ENCODE results near the gene SYNE1.

SYNE1 gene

GRCh38 chr6:152233547-152234320, 403.4 kb downstream of the SYNE1 start:
- DNase-seq (ENCODE audit: low spot score): no peak

GRCh38 chr6:152232501-152233151, 404.5 kb downstream of the SYNE1 start:
- peak; percentile 10 for DNase-seq (ENCODE audit: low spot score)

- DNase-seq (ENCODE audit: low spot score): no peak
These were observed 407.8 kb downstream of the SYNE1 start for GRCh38 chr6:152229330-152229729.

DNA sequence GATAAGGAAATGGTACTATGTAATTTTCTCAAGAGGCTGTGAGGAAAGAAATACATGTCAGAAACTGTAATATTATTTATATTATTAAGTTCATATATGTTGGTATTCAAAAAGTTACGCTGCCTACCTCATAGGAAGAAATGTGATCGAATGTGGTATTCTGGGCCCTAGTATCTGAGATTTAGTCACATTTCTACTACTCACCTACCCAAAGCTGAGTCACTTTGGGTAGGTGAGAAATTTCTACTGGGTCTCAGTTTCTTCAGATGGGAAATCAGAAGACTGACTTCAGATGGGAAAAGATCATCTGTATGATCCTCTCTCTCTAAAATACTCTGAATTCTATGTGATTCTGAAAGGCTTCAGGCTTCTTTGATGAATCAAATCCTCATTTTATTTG, 411.0 kb downstream of the SYNE1 start:
- DNase-seq (ENCODE audit: low spot score): no peak

DNA sequence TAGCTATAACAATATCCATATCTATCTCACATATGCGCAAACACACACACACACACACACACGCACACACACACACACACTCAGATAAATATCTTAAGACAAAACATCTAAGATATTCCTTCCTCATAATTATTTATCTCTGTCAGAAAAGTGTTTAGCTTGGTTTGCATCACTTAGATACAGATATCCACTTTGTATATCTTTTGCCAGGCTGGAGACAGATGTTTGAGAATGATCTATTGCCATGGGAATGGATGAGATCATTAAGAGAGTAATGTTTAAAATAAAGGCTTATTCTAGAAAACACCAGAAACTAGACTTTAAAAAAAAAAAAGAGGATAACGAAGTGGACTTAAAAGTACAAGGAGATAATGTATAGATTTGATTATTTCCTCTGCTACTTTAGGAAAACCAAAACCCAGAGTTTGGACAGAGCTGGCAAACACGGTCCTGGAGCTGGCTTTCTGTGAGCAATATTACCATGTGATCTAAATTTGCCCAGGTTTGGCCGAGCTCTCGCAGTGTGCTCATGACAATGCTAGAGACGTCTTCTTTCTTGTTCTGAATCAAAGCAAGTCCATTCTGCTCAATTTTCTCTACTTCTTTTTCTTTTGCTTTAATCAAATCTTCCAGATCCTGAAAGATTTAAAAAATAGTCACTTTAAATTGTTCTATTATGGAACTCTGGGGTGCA, 411.8 kb downstream of the SYNE1 start:
- DNase-seq (ENCODE audit: low spot score): no peak

- peak; percentile 17 for DNase-seq (ENCODE audit: low spot score)
These were observed 413.5 kb downstream of the SYNE1 start for GRCh38 chr6:152223636-152224035.

- DNase-seq (ENCODE audit: low spot score): no peak
These were observed 415.1 kb downstream of the SYNE1 start for GRCh38 chr6:152221806-152222628.

DNA sequence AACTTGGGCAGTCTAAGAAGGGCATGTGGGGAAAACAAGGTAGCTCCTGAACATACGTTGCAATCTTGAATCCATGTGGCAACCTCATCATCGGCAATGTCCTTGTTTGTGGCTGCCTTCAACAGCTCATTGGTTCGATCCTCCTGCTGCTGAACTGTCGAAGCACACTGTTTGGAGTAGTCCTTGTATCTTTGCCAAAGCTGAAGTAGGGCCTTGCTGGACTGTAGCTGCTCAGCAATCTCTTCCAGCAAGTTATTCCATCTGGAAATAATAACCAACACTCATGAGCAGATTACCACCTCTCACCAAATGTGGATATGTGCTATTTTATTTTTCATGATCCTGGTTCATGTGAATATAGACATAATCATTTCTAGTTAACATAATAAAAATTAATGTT, 416.4 kb downstream of the SYNE1 start:
- DNase-seq (ENCODE audit: low spot score): no peak

GRCh38 chr6:152218887-152219286, 418.3 kb downstream of the SYNE1 start:
- DNase-seq (ENCODE audit: low spot score): no peak

GRCh38 chr6:152212437-152212836, 424.7 kb downstream of the SYNE1 start:
- no peak for DNase-seq (ENCODE audit: low spot score)

GRCh38 chr6:152209211-152209610, 428.0 kb downstream of the SYNE1 start:
- DNase-seq (ENCODE audit: low spot score): no peak

DNA sequence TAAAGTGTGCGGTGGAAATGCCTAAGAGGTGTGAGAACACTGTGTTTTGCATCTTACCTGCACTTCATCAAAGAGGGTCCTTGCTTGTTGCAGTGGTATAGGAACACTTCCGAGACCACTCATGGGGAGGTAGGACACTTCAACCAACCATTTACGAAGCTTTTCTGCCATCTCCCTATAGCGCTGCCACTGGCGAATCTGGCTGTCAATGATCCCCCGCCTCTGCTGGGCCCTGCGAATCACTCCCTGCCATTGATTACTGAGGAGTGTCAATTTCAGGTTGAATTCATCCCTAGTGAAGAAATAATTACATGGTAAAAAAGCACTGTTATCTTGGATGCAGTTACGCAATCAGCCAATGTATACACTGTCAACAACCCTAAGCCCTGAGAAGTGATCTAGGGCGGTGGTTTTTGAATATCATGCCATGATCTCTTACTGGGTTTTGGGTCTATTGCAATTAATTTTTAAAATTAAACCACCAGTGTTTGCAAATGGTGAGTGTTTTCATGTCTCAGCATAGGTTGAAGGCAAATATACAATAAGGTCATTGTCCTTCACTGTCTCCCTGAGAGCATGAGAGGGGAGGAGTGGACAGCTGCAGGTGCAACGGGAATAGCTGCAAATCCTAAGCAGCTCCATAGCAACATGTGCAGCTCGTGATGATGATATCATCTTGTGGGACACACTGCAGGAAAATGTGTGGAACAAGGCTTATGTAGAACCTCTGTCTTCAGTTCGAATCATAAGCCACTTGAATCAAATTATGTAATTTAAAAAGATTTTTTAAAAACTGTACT, 429.0 kb downstream of the SYNE1 start:
- DNase-seq (ENCODE audit: low spot score): no peak

- DNase-seq (ENCODE audit: low spot score): peak; percentile 47
These were observed 430.9 kb downstream of the SYNE1 start for GRCh38 chr6:152206072-152206818.

DNA sequence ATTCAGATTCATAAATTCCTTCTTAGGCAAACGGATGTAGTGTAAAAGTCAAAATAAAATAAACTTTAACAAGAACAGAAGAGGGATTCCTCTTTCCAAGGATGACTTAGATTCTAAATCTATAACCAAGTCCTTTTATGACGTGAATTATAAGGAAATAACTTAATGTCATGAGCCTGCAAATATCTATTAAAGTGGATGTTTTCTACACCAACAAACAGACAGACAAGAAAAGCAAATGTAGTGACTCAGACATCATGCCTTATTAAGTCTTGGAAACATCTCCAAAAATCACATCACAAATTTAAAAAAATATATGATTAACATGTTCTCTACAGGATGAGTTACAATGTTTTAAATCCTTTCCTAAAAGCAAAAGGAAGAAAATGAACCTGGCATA, 432.6 kb downstream of the SYNE1 start:
- no peak for DNase-seq (ENCODE audit: low spot score)

DNA sequence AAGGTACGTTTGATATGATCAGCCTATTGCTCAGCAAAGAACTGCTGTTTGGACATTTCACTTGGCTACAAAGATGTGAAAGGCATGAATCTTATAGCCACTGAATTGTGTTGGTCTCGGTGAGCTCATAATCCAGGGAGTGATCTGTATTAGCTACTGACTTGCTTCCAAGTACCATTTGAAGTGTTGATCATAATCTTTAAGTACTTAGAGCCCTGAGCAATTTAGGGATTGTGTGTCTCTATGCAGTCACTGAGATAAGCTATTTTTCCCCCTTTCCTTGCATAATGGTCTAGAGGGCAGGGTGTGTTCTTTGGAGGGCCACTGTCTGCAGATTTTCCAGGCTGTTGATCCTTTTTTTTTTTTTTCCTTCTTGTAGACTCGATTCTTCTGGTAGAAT, 436.0 kb downstream of the SYNE1 start:
- DNase-seq (ENCODE audit: low spot score): no peak

DNA sequence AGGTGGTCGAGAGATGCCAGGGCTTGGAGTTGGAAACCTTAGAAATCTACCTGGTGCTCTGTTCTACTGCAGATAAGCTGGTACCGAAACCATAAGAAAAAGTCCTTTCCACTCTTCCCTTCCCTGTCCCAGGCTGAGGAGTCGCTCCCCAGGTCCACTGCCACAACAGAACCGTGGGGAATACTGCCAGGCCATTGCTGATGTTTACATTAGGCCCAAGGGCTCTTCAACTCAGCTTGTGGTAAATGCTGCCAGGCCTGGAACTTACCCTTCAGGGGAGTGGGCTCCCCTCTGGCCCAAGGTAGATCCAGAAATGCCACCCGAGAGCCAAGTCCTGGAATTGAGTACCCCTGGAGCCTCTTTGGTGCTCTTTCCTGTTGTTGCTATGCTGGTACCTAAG, 441.3 kb downstream of the SYNE1 start:
- DNase-seq (ENCODE audit: low spot score): no peak

DNA sequence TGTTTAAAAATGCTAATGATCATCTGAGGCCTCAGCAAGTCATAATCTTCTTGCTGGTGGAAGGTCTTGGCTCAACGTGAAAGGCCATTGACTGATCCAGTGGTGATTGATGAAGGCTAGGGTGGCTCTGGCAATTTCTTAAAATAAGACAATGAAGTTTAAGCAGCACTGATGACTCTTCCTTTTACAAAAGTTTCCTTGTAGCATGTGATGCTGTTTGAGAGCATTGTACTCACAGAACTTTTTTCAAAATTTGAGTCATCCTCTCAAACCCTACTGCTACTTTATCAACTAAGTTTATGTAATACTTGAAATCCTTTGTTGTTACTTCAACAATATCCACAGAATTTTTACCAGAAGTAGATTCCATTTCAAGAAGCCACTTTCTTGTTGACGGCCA, 447.4 kb downstream of the SYNE1 start:
- DNase-seq (ENCODE audit: low spot score): no peak

- DNase-seq (ENCODE audit: low spot score): no peak
These were observed 449.2 kb downstream of the SYNE1 start for GRCh38 chr6:152188011-152188410.

- no peak for DNase-seq (ENCODE audit: low spot score)
These were observed 450.3 kb downstream of the SYNE1 start for GRCh38 chr6:152186840-152187239.

GRCh38 chr6:152184917-152185574, 452.1 kb downstream of the SYNE1 start:
- DNase-seq (ENCODE audit: low spot score): no peak
